Measurements from ENCODE around the gene CX3CL1.

DNA sequence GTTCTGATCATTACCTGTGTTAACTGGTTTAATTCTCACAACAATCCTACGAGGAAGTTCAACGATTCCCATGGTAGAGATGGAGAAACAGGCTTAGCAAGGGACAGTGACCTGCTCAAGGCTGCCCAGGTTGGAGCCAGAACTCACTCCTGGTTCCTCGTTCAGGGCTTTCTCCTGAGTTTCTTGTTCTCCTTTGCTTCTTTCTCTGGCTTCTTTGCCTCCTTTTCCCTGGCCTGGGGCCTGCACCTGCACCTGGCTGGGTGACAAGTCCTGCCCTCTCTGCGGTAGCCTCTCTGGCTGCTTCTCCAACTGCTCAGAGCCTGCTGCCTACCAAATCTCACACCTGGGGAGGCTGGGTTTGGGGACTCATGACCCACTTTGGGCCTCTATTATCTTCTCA, 10.9 kb upstream of the CX3CL1 start:
- no peak for TF ChIP-seq GATA2 (IDR thresholded peaks at IDR 0.05; ENCODE audit: low read depth, low read length)
- no peak for TF ChIP-seq GATA3 (IDR thresholded peaks at IDR 0.05; ENCODE audit: low read depth, low read length)

All from SH-SY5Y (cell line).